HepG2 (cell line): Measurements from ENCODE around the gene NFKBIL1. TPM values are rescaled to one million over a fixed set of nuclear protein-coding genes. Genes with fewer than 3 reads are reported as not detected.

Experiments
- ATAC-seq: fragments of 200-7000 bp; cut with Tn5 transposase; 3 replicates; pipeline ENCODE4 v1.9.1; 2020; ENCODE audit warnings: mild to moderate bottlenecking, moderate library complexity
- BruUV-seq: library from RNA; stranded (reverse); fragments of 400-500 nt; replicated peaks from 2 replicates; lab custom pipeline; 2021; lab: Mats Ljungman, UMichigan
- CTCF ChIA-PET: fragments of 300-600 bp; formaldehyde crosslinking; extraction: SDS; loops from one replicate; lab custom pipeline; 2021; ENCODE audit warnings: low total read pairs, inconsistent platforms, low intra/inter-chr PET ratio; lab: Yijun Ruan, JAX
- POLR2A ChIA-PET: fragments of 350-600 bp; sonication (Branson Sonifier 250); formaldehyde crosslinking; loops from one replicate; lab custom pipeline; 2020; ENCODE audit warnings: antibody characterized with exemption, inconsistent platforms; lab: Yijun Ruan, JAX
- DNase-seq: peaks from one replicate; pipeline ENCODE4 v3.0.0-alpha.2; 2015; ENCODE audit warnings: low spot score
- FAIRE-seq: peaks from 3 replicates; lab custom pipeline; 2011; peaks lifted over from hg19 to GRCh38; lab: Jason Lieb, UNC
- H2AFZ ChIP-seq: one replicate; pipeline ENCODE4 v1.6.1; 2011; ENCODE audit warnings: low read length, inconsistent platforms
- H3K27ac ChIP-seq: fragments of 300-600 bp; 3 replicates; pipeline ENCODE4 v1.8.0; 2011; ENCODE audit warnings: mixed run types, mild to moderate bottlenecking, mixed read lengths, low read length, inconsistent platforms; ENCODE audit not compliant: insufficient read depth; ENCODE audit errors: extremely low read length
- H3K27me3 ChIP-seq, 2 experiments: fragments of 200-600 bp in 1 of 2; 2 replicates in 1 of 2; 3 replicates in 1 of 2; pipeline versions ENCODE4 v1.6.0 to v1.8.0; 2011; ENCODE audit warnings: low read length in 2 of 2, mild to moderate bottlenecking in 2 of 2, moderate library complexity in 2 of 2, inconsistent platforms in 1 of 2; ENCODE audit not compliant: insufficient read depth in 2 of 2, control insufficient read depth in 1 of 2
- H3K36me3 ChIP-seq, 2 experiments: fragments of 200-600 bp in 1 of 2; replicated peaks in 1 of 2; 2 replicates in 1 of 2; 3 replicates in 1 of 2; pipeline versions ENCODE4 v1.5.1 to v1.8.0; 2011; ENCODE audit warnings: low read length in 2 of 2, inconsistent platforms in 1 of 2; ENCODE audit not compliant: insufficient read depth in 2 of 2, control insufficient read depth in 1 of 2
- H3K4me1 ChIP-seq: 2 replicates; pipeline ENCODE4 v1.5.1; 2012; ENCODE audit warnings: low read length, inconsistent platforms; ENCODE audit not compliant: insufficient read depth
- H3K4me2 ChIP-seq: 2 replicates; pipeline ENCODE4 v1.6.0; 2011; ENCODE audit warnings: low read depth, low read length, inconsistent platforms
- H3K4me3 ChIP-seq, 3 experiments: fragments of 200-600 bp in 1 of 3; sonication (generic), shearing (Covaris generic) in 1 of 3; replicated peaks in 1 of 3; 2 replicates each; pipeline ENCODE4 v1.5.1; 2011 to 2016; ENCODE audit warnings: low read length in 3 of 3, inconsistent platforms in 2 of 3, low read depth in 2 of 3, mild to moderate bottlenecking in 2 of 3, control low read depth in 1 of 3, mixed read lengths in 1 of 3; ENCODE audit not compliant: insufficient read depth in 1 of 3
- H3K79me2 ChIP-seq: one replicate; pipeline ENCODE4 v1.6.1; 2011; ENCODE audit warnings: low read length, inconsistent platforms; ENCODE audit not compliant: insufficient read depth
- H3K9ac ChIP-seq: 2 replicates; pipeline ENCODE4 v1.6.0; 2011; ENCODE audit warnings: mild to moderate bottlenecking, low read depth, low read length, inconsistent platforms; ENCODE audit not compliant: insufficient read depth
- H3K9me3 ChIP-seq: 2 replicates; pipeline ENCODE4 v1.5.1; 2012; ENCODE audit warnings: mild to moderate bottlenecking, low read length
- H4K20me1 ChIP-seq: 2 replicates; pipeline ENCODE4 v1.6.0; 2011; ENCODE audit warnings: inconsistent platforms, mild to moderate bottlenecking, low read length, moderate library complexity; ENCODE audit not compliant: insufficient read depth
- BORCS8-MEF2B ChIP-seq: sonication (generic); formaldehyde crosslinking; IDR thresholded peaks from 2 replicates; pipeline ENCODE4 v1.8.0; 2022; ENCODE audit warnings: mild to moderate bottlenecking, missing genetic modification reagents
- CHD4 ChIP-seq: fragments of 200-600 bp; sonication (generic); IDR thresholded peaks from 2 replicates; pipeline ENCODE4 v1.7.0; 2017; ENCODE audit warnings: mild to moderate bottlenecking, low read length, borderline replicate concordance
- MXI1 ChIP-seq: IDR thresholded peaks from 3 replicates; pipeline ENCODE4 v1.6.1; 2012; ENCODE audit warnings: low read depth, low read length, inconsistent platforms, borderline replicate concordance
- NR2F2 ChIP-seq: IDR thresholded peaks from 2 replicates; pipeline ENCODE4 v1.6.1; 2012; ENCODE audit warnings: low read depth, inconsistent platforms, borderline replicate concordance
- SALL1 ChIP-seq: sonication (generic); formaldehyde crosslinking; IDR thresholded peaks from 2 replicates; pipeline ENCODE4 v1.8.0; 2022; ENCODE audit warnings: mild to moderate bottlenecking, missing genetic modification reagents
- SP2 ChIP-seq: sonication (generic); formaldehyde crosslinking; IDR thresholded peaks from 2 replicates; pipeline ENCODE4 v1.5.1; 2020; ENCODE audit warnings: mild to moderate bottlenecking, missing genetic modification reagents
- TEAD3 ChIP-seq: optimal IDR thresholded peaks from 2 replicates; pipeline ENCODE3; 2016; ENCODE audit warnings: borderline replicate concordance
- ZFP37 ChIP-seq: sonication (generic); formaldehyde crosslinking; IDR thresholded peaks from 2 replicates; pipeline ENCODE4 v1.4.0; 2020; ENCODE audit warnings: missing genetic modification reagents, borderline replicate concordance
- ZNF143 ChIP-seq: sonication (generic); formaldehyde crosslinking; IDR thresholded peaks from 2 replicates; pipeline ENCODE4 v1.4.0; 2020; ENCODE audit warnings: missing genetic modification reagents
- ZNF274 ChIP-seq: sonication (generic); formaldehyde crosslinking; IDR thresholded peaks from 2 replicates; pipeline ENCODE4 v1.5.1; 2020; ENCODE audit warnings: mild to moderate bottlenecking, missing genetic modification reagents
- WGBS: methylation state at CpG from one replicate; pipeline ENCODE4 v1.1.6; 2017; ENCODE audit warnings: low lambda C conversion rate; 5-methylcytosine and 5-hydroxymethylcytosine counted together
- in situ Hi-C: cut with HindIII; loops from 2 replicates; pipeline ENCODE4 v1.10.0; 2017; ENCODE audit warnings: low pct_unique_long_range_greater_than_20kb; ENCODE audit not compliant: extremely low pct_ligation_motif_present
- intact Hi-C: fragments of 100-400 bp; cut with micrococcal nuclease; formaldehyde crosslinking; loops from one replicate; pipeline ENCODE4 v1.10.0; 2022; ENCODE audit not compliant: unreplicated experiment
- polyA plus RNA-seq, 8 experiments: library from polyadenylated mRNA; depleted of rRNA in 3 of 8; stranded (reverse) in 7 of 8; unstranded in 1 of 8; fragments of >200 nt; fragmentation: Illumina TruSeq in 4 of 8; extraction: Trizol in 4 of 8; gene quantifications; 2 replicates each; pipeline versions ENCODE4 v1.2.1 to v1.2.3, GENCODE V29; 2011 to 2016; ENCODE audit warnings: low read depth in 4 of 8, missing spikeins in 1 of 8, mixed read lengths in 1 of 8; ENCODE audit not compliant: insufficient read depth in 1 of 8
- total RNA-seq, 5 experiments: library from RNA; depleted of rRNA; stranded (reverse); fragments of >200 nt; fragmentation: Illumina TruSeq; extraction: Trizol; gene quantifications; 2 replicates each; pipeline ENCODE4 v1.2.3, GENCODE V29; 2016; ENCODE audit warnings: low read depth in 1 of 5

Gene NFKBIL1
- total and polyA plus RNA-seq, 2 of the 13 experiments (the other 11 are each of a cell fraction or from before 2014, with no cell fraction given) = 9.7 to 19.5 TPM

GRCh38 chr6:31525553-31525931 is 21.9 kb upstream of the NFKBIL1 start:
- 56% methylated on average over 8 of the region's 8 CpGs for WGBS
- Histone ChIP-seq H3K36me3 (peaks cover 7 to 9% of the 10 kb centered on the region in 2 experiments; a peak in 4 of 5 replicates), H3K4me3 (0 out of 6 replicates have a peak overlapping the region, but pooled peaks of 1 of the 3 experiments have one; percentile 8), H4K20me1 (peaks cover 10% of the 10 kb centered on the region; the same call in 1 of the 2 replicates), H3K9ac (no peak overlapping the region), H3K27me3 (no peaks in the 10 kb centered on the region), H3K4me1 (peaks cover 47% of the 10 kb centered on the region), H2AFZ (no peak overlapping the region), H3K79me2 (no peaks in the 10 kb centered on the region), H3K27ac (no peak overlapping the region), H3K9me3 (no peaks in the 10 kb centered on the region), H3K4me2 (0 out of 2 replicates have a peak overlapping the region, but pooled peaks have one; percentile 23)
- intact Hi-C loops = no loop called here
- FAIRE-seq = no peak
- CTCF ChIA-PET = no interaction called here
- TF ChIP-seq TEAD3 = no peak
- TF ChIP-seq CHD4 = no peak
- peak; percentile 13; the same call in 1 of the 2 replicates for TF ChIP-seq BORCS8-MEF2B (CRISPR knock-in tag)
- POLR2A ChIA-PET = interaction anchor here (1.1 to 8.3 kb wide), 3 partner anchors 16 to 126 kb away, joined by 3 to 123 read pairs (median 3); partner anchors contain the start of gene DDX39B
- no peak for ATAC-seq
- BruUV-seq = no TSS peak
- in situ Hi-C loops = loop anchor here (5.0 kb wide), 1 partner anchor 33 kb away; no protein-coding TSS in a partner anchor
- no peak for DNase-seq

GRCh38 chr6:31525932-31526591 is 21.3 kb upstream of the NFKBIL1 start:
- peaks cover 15% of the 10 kb centered on the region; the same call in 1 of the 2 replicates for H4K20me1 ChIP-seq
- peaks cover 12 to 15% of the 10 kb centered on the region in 2 experiments for H3K36me3 ChIP-seq
- H3K9ac ChIP-seq = no peak overlapping the region
- ATAC-seq (peak; percentile 16), DNase-seq (no peak), FAIRE-seq (no peak)
- WGBS = 23% methylated on average over 4 of the region's 4 CpGs
- no peaks in the 10 kb centered on the region for H3K9me3 ChIP-seq
- H3K4me2 ChIP-seq = peak overlapping the region; percentile 23; the same call in 1 of the 2 replicates
- H3K79me2 ChIP-seq = no peaks in the 10 kb centered on the region
- no peaks in the 10 kb centered on the region for H3K27me3 ChIP-seq
- ChIA-PET POLR2A (interaction anchor here (1.1 to 8.3 kb wide), 3 partner anchors 15 to 126 kb away, joined by 3 to 123 read pairs (median 3); partner anchors contain the start of gene DDX39B), CTCF (no interaction called here)
- in situ Hi-C loops (loop anchor here (5.0 kb wide), 1 partner anchor 34 kb away; no protein-coding TSS in a partner anchor), intact Hi-C loops (no loop called here)
- BruUV-seq = no TSS peak
- no peak overlapping the region for H2AFZ ChIP-seq
- 0 out of 6 replicates have a peak overlapping the region, but pooled peaks of 1 of the 3 experiments have one; percentile 8 for H3K4me3 ChIP-seq
- no peak overlapping the region for H3K27ac ChIP-seq
- peaks cover 52% of the 10 kb centered on the region for H3K4me1 ChIP-seq
- no peak for TF ChIP-seq SP2 (CRISPR knock-in tag)
- no peak for TF ChIP-seq ZFP37 (CRISPR knock-in tag)
- TF ChIP-seq MXI1 = no peak
- TF ChIP-seq BORCS8-MEF2B (CRISPR knock-in tag) = peak; percentile 9; the same call in 1 of the 2 replicates
- TF ChIP-seq ZNF274 (CRISPR knock-in tag) = no peak
- no peak for TF ChIP-seq ZNF143
- 0 out of 2 replicates have a peak, but pooled peaks have one; percentile 25 for TF ChIP-seq SALL1 (CRISPR knock-in tag)
- TF ChIP-seq NR2F2 = no peak
